ENCODE results near the gene GDPD1.
"Not testable (repeated sequence)": the region's sequence is repeated elsewhere in the genome, so short reads cannot be mapped to it uniquely, and the experiment has no call there.

GDPD1 gene

GRCh38 chr17:59220328-59221158 is at the start of gene GDPD1:
Gene GDPD1, plus strand, starts transcription at chr17:59220511. Its CDS starts 99 bp downstream, at chr17:59220610.
- Mint-ChIP-seq H3K4me3 (peak within 1 kb of the TSS; percentile 97), H3K27me3 (ENCODE audit: low read depth) (no peaks in the 10 kb centered on the region), H3K9me3 (no peaks in the 10 kb centered on the region), H3K4me1 (ENCODE audit: low read depth) (peaks cover 12% of the 10 kb centered on the region), H3K36me3 (ENCODE audit: low read depth) (peaks cover 3% of the 10 kb centered on the region), H3K27ac (peak within 1 kb of the TSS; percentile 96)

- H3K27me3 Mint-ChIP-seq (ENCODE audit: low read depth) = no peaks in the 10 kb centered on the region
- H3K9me3 Mint-ChIP-seq = no peaks in the 10 kb centered on the region
- peaks cover 25% of the 10 kb centered on the region for H3K36me3 Mint-ChIP-seq (ENCODE audit: low read depth)
- no peak overlapping the region for H3K27ac Mint-ChIP-seq
- H3K4me3 Mint-ChIP-seq = no peak overlapping the region
- peaks cover 8% of the 10 kb centered on the region for H3K4me1 Mint-ChIP-seq (ENCODE audit: low read depth)
Measured at GRCh38 chr17:59172436-59173004, 47.8 kb upstream of the GDPD1 start.

- no peaks in the 10 kb centered on the region for H3K27me3 Mint-ChIP-seq (ENCODE audit: low read depth)
- no peak overlapping the region for H3K27ac Mint-ChIP-seq
- no peak overlapping the region for H3K4me3 Mint-ChIP-seq
Measured at GRCh38 chr17:59174671-59175070, 45.6 kb upstream of the GDPD1 start.

GRCh38 chr17:59175076-59175475 is 45.2 kb upstream of the GDPD1 start:
- Mint-ChIP-seq H3K9me3 (no peaks in the 10 kb centered on the region), H3K4me1 (ENCODE audit: low read depth) (peaks cover 5% of the 10 kb centered on the region), H3K36me3 (ENCODE audit: low read depth) (peaks cover 29% of the 10 kb centered on the region), H3K27me3 (ENCODE audit: low read depth) (no peaks in the 10 kb centered on the region), H3K27ac (no peak overlapping the region), H3K4me3 (no peak overlapping the region)

More at GRCh38 chr17:59174671-59175070, 45.6 kb upstream of the GDPD1 start:
- Mint-ChIP-seq H3K9me3 (no peaks in the 10 kb centered on the region), H3K36me3 (ENCODE audit: low read depth) (peaks cover 26% of the 10 kb centered on the region), H3K4me1 (ENCODE audit: low read depth) (peaks cover 5% of the 10 kb centered on the region)

GRCh38 chr17:59178266-59178985 is 41.9 kb upstream of the GDPD1 start:
- Mint-ChIP-seq H3K27ac (no peak overlapping the region), H3K9me3 (no peaks in the 10 kb centered on the region), H3K4me1 (ENCODE audit: low read depth) (peaks cover 5% of the 10 kb centered on the region), H3K36me3 (ENCODE audit: low read depth) (peaks cover 27% of the 10 kb centered on the region), H3K27me3 (ENCODE audit: low read depth) (no peaks in the 10 kb centered on the region), H3K4me3 (no peak overlapping the region)

- not testable (repeated sequence) for H3K27ac Mint-ChIP-seq; H3K9me3 Mint-ChIP-seq; H3K4me1 Mint-ChIP-seq (ENCODE audit: low read depth); H3K4me3 Mint-ChIP-seq; H3K27me3 Mint-ChIP-seq (ENCODE audit: low read depth)
- peaks cover 20% of the 10 kb centered on the region for H3K36me3 Mint-ChIP-seq (ENCODE audit: low read depth)
Measured at GRCh38 chr17:59179601-59180000, 40.7 kb upstream of the GDPD1 start.

GRCh38 chr17:59180626-59181025 is 39.7 kb upstream of the GDPD1 start:
- H3K27ac Mint-ChIP-seq = no peak overlapping the region
- no peak overlapping the region for H3K4me3 Mint-ChIP-seq
- H3K9me3 Mint-ChIP-seq = no peaks in the 10 kb centered on the region
- H3K36me3 Mint-ChIP-seq (ENCODE audit: low read depth) = peaks cover 25% of the 10 kb centered on the region
- H3K4me1 Mint-ChIP-seq (ENCODE audit: low read depth) = peaks cover 5% of the 10 kb centered on the region
- H3K27me3 Mint-ChIP-seq (ENCODE audit: low read depth) = no peaks in the 10 kb centered on the region

GRCh38 chr17:59181481-59181880 is 38.8 kb upstream of the GDPD1 start:
- no peak overlapping the region for H3K4me3 Mint-ChIP-seq
- peaks cover 24% of the 10 kb centered on the region for H3K36me3 Mint-ChIP-seq (ENCODE audit: low read depth)
- H3K9me3 Mint-ChIP-seq = no peaks in the 10 kb centered on the region
- H3K27ac Mint-ChIP-seq = no peak overlapping the region
- no peaks in the 10 kb centered on the region for H3K27me3 Mint-ChIP-seq (ENCODE audit: low read depth)
- peaks cover 7% of the 10 kb centered on the region for H3K4me1 Mint-ChIP-seq (ENCODE audit: low read depth)

GRCh38 chr17:59185997-59186396 is 34.3 kb upstream of the GDPD1 start:
- no peak overlapping the region for H3K4me3 Mint-ChIP-seq
- H3K27ac Mint-ChIP-seq = no peak overlapping the region

GRCh38 chr17:59186850-59187249 is 33.5 kb upstream of the GDPD1 start:
- Mint-ChIP-seq H3K9me3 (no peaks in the 10 kb centered on the region), H3K4me1 (ENCODE audit: low read depth) (peaks cover 2% of the 10 kb centered on the region), H3K27ac (no peak overlapping the region), H3K27me3 (ENCODE audit: low read depth) (no peaks in the 10 kb centered on the region), H3K36me3 (ENCODE audit: low read depth) (peaks cover 23% of the 10 kb centered on the region), H3K4me3 (no peak overlapping the region)

More at GRCh38 chr17:59185997-59186396, 34.3 kb upstream of the GDPD1 start:
- no peaks in the 10 kb centered on the region for H3K27me3 Mint-ChIP-seq (ENCODE audit: low read depth)
- H3K4me1 Mint-ChIP-seq (ENCODE audit: low read depth) = peaks cover 2% of the 10 kb centered on the region
- peaks cover 21% of the 10 kb centered on the region for H3K36me3 Mint-ChIP-seq (ENCODE audit: low read depth)
- H3K9me3 Mint-ChIP-seq = no peaks in the 10 kb centered on the region

- Mint-ChIP-seq H3K4me1 (ENCODE audit: low read depth) (peaks cover 2% of the 10 kb centered on the region), H3K9me3 (no peaks in the 10 kb centered on the region), H3K27ac (no peak overlapping the region), H3K36me3 (ENCODE audit: low read depth) (peaks cover 34% of the 10 kb centered on the region), H3K27me3 (ENCODE audit: low read depth) (no peaks in the 10 kb centered on the region), H3K4me3 (no peak overlapping the region)
Measured at GRCh38 chr17:59190806-59191205, 29.5 kb upstream of the GDPD1 start.

- Mint-ChIP-seq H3K27ac (no peak overlapping the region), H3K9me3 (no peaks in the 10 kb centered on the region), H3K36me3 (ENCODE audit: low read depth) (peaks cover 27% of the 10 kb centered on the region), H3K27me3 (ENCODE audit: low read depth) (no peaks in the 10 kb centered on the region), H3K4me1 (ENCODE audit: low read depth) (no peaks in the 10 kb centered on the region), H3K4me3 (no peak overlapping the region)
Measured at GRCh38 chr17:59193336-59193862, 26.9 kb upstream of the GDPD1 start.

GRCh38 chr17:59199398-59199797 is 20.9 kb upstream of the GDPD1 start:
- H3K9me3 Mint-ChIP-seq = no peaks in the 10 kb centered on the region
- H3K36me3 Mint-ChIP-seq (ENCODE audit: low read depth) = peaks cover 7% of the 10 kb centered on the region
- H3K27ac Mint-ChIP-seq = no peak overlapping the region
- H3K4me1 Mint-ChIP-seq (ENCODE audit: low read depth) = no peaks in the 10 kb centered on the region
- H3K27me3 Mint-ChIP-seq (ENCODE audit: low read depth) = no peaks in the 10 kb centered on the region
- no peak overlapping the region for H3K4me3 Mint-ChIP-seq

- H3K4me1 Mint-ChIP-seq (ENCODE audit: low read depth) = no peaks in the 10 kb centered on the region
- H3K4me3 Mint-ChIP-seq = no peak overlapping the region
- H3K36me3 Mint-ChIP-seq (ENCODE audit: low read depth) = peaks cover 4% of the 10 kb centered on the region
- no peak overlapping the region for H3K27ac Mint-ChIP-seq
- H3K9me3 Mint-ChIP-seq = no peaks in the 10 kb centered on the region
- no peaks in the 10 kb centered on the region for H3K27me3 Mint-ChIP-seq (ENCODE audit: low read depth)
Measured at GRCh38 chr17:59202320-59202719, 18.0 kb upstream of the GDPD1 start.

Data from T-helper 1 cell treated with Interleukin-12 subunit alpha and Interleukin-12 subunit beta and Interleukin-4 antibody, amounts not matched to agents 30 μg/mL and 1 μg/mL, for 36 hours (primary cell).